ENCODE measurements around the gene TPRN.

DNA sequence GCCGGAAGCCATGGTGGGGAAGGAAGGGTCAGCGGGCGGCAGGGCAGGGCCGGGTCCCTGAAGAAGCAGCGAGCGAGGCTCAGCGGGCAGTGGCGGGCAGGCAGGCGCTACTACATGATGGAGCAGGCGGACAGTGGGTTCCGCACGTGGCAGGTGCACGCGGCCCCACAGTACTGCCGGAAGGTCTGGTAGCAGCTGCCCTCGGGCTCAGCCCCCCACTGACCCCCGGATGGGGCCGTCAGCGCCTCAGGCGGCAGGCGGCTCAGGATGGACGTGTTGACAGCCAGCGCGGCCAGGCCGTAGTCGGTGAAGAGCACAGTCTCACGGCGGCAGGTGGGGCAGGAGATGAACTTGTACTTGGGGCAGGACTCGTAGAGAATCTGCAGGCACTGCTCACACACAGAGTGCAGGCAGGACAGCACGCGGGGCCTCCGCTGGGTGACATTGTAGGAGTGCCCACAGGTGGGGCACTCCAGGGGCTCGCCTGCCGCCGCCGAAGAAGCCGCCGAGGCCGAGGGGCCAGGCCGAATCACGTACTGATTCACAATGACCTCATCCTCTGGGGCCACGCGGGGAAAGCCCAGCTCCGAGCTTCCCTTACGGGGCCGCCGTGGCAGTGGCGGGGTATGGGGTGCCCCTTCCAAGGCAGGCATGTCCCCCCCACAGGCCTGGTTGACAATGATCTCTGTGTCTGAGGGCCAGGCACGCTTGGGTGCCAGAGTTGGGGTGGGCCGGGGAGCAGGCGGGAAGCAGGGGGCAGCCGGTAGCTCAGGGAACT is 20.0 kb upstream of the TPRN start:
- TF ChIP-seq, protein P1, sequence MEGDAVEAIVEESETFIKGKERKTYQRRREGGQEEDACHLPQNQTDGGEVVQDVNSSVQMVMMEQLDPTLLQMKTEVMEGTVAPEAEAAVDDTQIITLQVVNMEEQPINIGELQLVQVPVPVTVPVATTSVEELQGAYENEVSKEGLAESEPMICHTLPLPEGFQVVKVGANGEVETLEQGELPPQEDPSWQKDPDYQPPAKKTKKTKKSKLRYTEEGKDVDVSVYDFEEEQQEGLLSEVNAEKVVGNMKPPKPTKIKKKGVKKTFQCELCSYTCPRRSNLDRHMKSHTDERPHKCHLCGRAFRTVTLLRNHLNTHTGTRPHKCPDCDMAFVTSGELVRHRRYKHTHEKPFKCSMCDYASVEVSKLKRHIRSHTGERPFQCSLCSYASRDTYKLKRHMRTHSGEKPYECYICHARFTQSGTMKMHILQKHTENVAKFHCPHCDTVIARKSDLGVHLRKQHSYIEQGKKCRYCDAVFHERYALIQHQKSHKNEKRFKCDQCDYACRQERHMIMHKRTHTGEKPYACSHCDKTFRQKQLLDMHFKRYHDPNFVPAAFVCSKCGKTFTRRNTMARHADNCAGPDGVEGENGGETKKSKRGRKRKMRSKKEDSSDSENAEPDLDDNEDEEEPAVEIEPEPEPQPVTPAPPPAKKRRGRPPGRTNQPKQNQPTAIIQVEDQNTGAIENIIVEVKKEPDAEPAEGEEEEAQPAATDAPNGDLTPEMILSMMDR (IDR thresholded peaks at IDR 0.05; ENCODE audit: low read length), result no peak
- no peak for TF ChIP-seq EZH2 (IDR thresholded peaks at IDR 0.05; ENCODE audit: borderline replicate concordance, low read length)

Data from OCI-LY1 (cell line).